Prostate gland (tissue), 2 donors: ENCODE results near the gene GNS.

Experiments
- CTCF ChIP-seq, 4 experiments: fragments of 200-600 bp in 2 of 4; fragments of 450-650 bp in 2 of 4; sonication (generic) in 2 of 4; IDR thresholded peaks; 1 replicate in 3 of 4; 2 replicates in 1 of 4; pipeline ENCODE4 v1.5.1; 2016 to 2019; ENCODE audit warnings: antibody characterized with exemption in 4 of 4, mild to moderate bottlenecking in 2 of 4, moderate library complexity in 2 of 4
- POLR2A ChIP-seq: fragments of 450-650 bp; IDR thresholded peaks from one replicate; pipeline ENCODE4 v1.6.1; 2016; ENCODE audit warnings: antibody characterized with exemption, mild to moderate bottlenecking
- POLR2AphosphoS5 ChIP-seq: sonication (generic); formaldehyde crosslinking; IDR thresholded peaks from one replicate; pipeline ENCODE4 v1.6.1; 2017; ENCODE audit warnings: antibody characterized with exemption

- TF ChIP-seq CTCF (IDR thresholded peaks at IDR 0.05): no peak
- TF ChIP-seq POLR2A: no peak
- no peak for TF ChIP-seq POLR2AphosphoS5
These were observed 73.6 kb downstream of the GNS start for GRCh38 chr12:64685605-64686004.
